Activated CD4-positive, alpha-beta T cell treated with anti-CD3 and anti-CD28 coated beads, Interleukin-2, amount 10 ng/mL, durations not matched to agents 24 days and 14 days (primary cell): ENCODE measurements around the gene LMX1B. TPM values are rescaled to one million over a fixed set of nuclear protein-coding genes. Genes with fewer than 3 reads are reported as not detected.

Experiments used
- DNase-seq: peaks from one replicate; pipeline ENCODE4 v3.0.0; 2022
- H3K27ac Mint-ChIP-seq: one replicate; pipeline ENCODE4 v1.8.0; 2022; ENCODE audit warnings: mild to moderate bottlenecking, mixed read lengths
- H3K27me3 Mint-ChIP-seq: one replicate; pipeline ENCODE4 v1.8.0; 2022; ENCODE audit warnings: mixed read lengths
- H3K36me3 Mint-ChIP-seq: one replicate; pipeline ENCODE4 v1.8.0; 2022; ENCODE audit warnings: low read depth, mild to moderate bottlenecking, mixed read lengths
- H3K4me1 Mint-ChIP-seq: one replicate; pipeline ENCODE4 v1.8.0; 2021; ENCODE audit warnings: mixed read lengths
- H3K4me3 Mint-ChIP-seq: one replicate; pipeline ENCODE4 v1.8.0; 2022; ENCODE audit warnings: mild to moderate bottlenecking, moderate library complexity, mixed read lengths
- H3K9me3 Mint-ChIP-seq: one replicate; pipeline ENCODE4 v1.8.0; 2021; ENCODE audit warnings: mixed read lengths
- intact Hi-C: fragments of 100-400 bp; cut with micrococcal nuclease; formaldehyde crosslinking; loops from one replicate; pipeline ENCODE4 v1.15.1; 2023
- total RNA-seq: library from RNA; stranded (reverse); gene quantifications from 2 replicates; pipeline ENCODE4 v1.2.3, GENCODE V29; 2022

LMX1B gene
- total RNA-seq, 1 donor from 2014 or later, result not detected

DNA sequence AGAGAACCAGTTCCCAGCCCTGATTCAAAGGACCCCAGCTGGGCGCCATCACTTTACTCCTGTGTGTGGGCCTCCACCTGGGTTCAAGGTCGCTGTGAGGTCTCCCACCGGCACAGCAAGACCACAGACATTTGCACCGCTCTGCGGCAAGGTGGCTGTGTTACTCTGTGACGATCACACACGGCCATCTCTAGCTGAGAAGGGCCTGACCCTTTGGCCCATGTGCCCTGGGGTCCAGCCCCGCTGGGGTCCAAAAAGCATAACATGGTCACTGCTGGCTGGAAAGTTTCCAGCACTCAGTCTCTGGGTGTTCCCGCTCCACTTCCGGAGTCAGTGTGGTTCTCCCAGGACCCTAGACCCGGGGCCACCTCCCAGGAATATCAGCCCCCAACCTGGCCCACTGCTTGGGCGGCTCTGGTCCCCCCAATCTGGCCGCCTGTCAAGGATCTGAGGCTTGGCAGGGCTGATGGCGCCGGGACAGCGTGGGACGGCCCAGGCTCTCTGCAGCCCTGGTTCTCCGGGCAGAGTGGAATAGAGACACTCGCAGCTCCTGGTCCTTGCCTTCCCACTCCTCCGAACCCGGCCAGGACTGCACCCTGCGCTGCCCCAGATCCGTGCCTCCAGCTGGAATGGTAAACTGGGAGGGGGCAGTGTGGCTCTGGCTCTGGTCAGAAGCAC, 3.9 kb upstream of the LMX1B start:
- Mint-ChIP-seq H3K9me3 (no peaks in the 10 kb centered on the region), H3K4me1 (peaks cover 13% of the 10 kb centered on the region), H3K4me3 (no peak overlapping the region), H3K27ac (no peak overlapping the region), H3K27me3 (peaks cover 63% of the 10 kb centered on the region), H3K36me3 (peaks cover 3% of the 10 kb centered on the region)
- no peak for DNase-seq
- intact Hi-C loops, result loop anchor here (2.0 to 5.0 kb wide), 2 partner anchors 15 to 67 kb away; no protein-coding TSS in a partner anchor

DNA sequence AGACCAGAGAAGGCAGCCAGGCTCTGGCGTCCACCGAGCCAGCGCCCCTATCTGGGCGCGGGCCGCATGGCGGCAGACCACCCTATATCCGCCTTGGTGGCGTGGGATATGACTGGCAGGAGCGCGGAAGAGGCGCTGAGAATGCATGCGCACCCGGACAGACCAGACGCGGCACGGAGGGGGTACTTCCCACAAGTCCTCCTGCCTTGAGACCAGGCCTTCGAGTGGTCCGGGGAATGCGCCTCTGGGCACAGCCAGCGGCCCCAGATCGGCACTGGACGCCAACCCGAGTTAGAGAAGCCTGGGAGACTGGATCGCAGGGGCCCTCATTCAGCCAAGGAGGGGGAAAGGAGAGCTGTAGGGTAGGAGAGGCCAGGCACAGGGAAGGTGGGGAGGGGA, 2.5 kb upstream of the LMX1B start:
- H3K4me1 Mint-ChIP-seq, result peaks cover 13% of the 10 kb centered on the region
- H3K27me3 Mint-ChIP-seq, result peaks cover 67% of the 10 kb centered on the region
- no peak for DNase-seq
- peak overlapping the region; percentile 63 for H3K27ac Mint-ChIP-seq
- peak overlapping the region; percentile 10 for H3K4me3 Mint-ChIP-seq
- peaks cover 3% of the 10 kb centered on the region for H3K36me3 Mint-ChIP-seq
- intact Hi-C loops, result loop anchor here (1.0 to 5.0 kb wide), 3 partner anchors 14 to 170 kb away; no protein-coding TSS in a partner anchor
- H3K9me3 Mint-ChIP-seq, result no peaks in the 10 kb centered on the region

DNA sequence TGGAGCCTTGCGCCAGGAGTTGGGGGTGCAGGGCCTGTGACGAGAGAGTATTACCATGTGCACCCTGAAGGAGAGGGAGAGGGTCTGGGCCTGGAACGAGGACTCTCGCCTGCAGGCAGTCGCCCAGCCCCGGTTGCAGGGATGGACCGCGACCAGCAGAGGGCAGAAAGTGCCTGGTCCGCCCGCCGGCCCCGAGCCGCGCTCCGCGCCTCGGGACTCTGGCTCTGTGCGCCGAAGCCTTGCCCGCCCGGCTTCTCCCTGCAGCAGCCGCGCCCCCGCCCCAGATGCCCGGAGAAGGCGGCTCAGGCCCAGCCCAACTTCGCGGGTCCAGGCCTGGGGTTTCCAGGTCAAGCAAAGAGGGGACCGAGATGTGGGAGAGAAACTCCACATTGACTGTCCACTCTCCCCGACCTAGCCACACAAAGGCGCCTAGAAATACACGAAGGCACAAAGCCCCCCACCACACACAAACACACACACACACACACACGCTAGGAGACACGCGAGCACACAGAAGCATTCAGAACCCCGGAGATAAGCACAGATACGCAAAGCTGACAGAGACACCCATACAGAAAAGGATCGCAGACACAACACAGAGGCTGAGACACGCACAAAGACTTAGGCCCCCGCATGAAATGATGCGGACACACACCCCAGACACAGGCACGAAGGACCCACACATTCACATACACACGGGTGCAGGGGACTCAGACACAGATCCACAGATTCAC, 2.0 kb upstream of the LMX1B start:
- Mint-ChIP-seq H3K4me1 (peaks cover 13% of the 10 kb centered on the region), H3K4me3 (peak overlapping the region; percentile 18), H3K36me3 (peaks cover 3% of the 10 kb centered on the region), H3K9me3 (no peaks in the 10 kb centered on the region), H3K27me3 (peaks cover 66% of the 10 kb centered on the region), H3K27ac (peak overlapping the region; percentile 63)
- intact Hi-C loops, result loop anchor here (1.0 to 5.0 kb wide), 3 partner anchors 13 to 170 kb away; no protein-coding TSS in a partner anchor
- peak; percentile 91 for DNase-seq

DNA sequence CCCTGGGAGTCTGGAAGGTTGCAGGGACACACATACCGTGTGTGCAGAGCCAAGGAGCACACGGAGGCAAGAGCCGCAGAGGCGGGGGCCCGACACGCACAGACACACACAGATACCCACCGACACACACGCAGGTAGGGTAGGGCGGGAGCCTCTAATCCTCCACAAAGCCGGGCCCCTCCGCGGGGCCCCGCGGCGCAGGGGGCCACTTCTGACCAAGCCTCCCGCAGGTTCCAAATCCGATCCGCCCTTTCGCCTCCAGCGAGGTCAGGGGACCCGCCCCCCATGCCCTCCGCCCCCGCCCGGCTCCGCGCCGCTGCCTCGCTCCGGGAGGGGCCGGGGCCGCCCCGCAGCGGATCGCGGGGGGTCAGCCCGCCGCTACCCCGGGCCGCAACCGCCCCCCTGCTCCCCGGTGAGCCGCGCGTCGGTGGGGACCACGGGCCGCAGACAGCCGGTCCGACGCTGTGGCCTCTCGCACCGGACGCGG, 1.4 kb upstream of the LMX1B start:
- Mint-ChIP-seq H3K27me3 (peaks cover 67% of the 10 kb centered on the region), H3K27ac (peak overlapping the region; percentile 12), H3K4me1 (peaks cover 13% of the 10 kb centered on the region), H3K9me3 (no peaks in the 10 kb centered on the region), H3K36me3 (peaks cover 3% of the 10 kb centered on the region), H3K4me3 (no peak overlapping the region)
- intact Hi-C loops, result loop anchor here (5.0 kb wide), 1 partner anchor 65 kb away; no protein-coding TSS in a partner anchor
- DNase-seq, result no peak

DNA sequence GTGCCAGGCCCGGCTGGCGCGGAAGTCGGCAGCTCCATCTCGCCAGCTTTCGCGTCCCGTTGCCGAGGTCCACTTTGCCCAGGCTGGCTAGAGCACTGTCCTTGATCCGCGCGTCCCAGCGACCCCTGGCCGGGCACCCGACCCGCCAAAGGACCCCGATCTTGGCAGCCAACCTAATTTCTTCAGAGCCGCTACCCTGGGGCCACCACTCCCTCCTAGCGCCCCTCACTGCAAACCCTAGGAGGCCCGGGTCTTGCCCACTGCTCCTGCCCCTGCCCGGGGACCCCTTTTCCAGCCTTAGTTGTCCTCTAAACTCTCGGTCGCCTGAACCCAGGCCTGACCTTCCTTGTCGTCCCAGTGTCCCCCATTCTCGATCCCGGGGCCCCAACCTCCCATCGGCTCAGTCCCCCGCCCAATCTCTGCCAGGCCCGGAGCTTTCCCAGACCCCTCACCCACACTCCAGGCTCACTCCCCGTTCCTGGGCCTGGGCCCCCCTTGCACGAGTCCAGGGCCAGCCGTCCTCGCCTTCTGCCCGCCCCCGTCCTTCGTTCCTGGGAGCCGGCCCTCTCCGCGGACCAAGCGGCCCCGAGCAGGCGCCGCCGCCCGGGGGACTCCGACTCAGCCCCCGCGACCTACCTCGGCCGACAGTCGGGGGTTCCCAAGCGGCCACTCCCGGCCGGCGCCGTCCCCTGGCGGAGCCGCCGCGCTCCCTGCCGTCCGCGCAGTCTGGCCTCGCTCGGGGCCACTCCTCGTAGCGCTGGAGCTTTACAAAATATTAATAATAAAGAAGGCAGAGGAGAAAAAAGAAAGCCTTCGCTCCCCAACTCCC, 701 bp upstream of the LMX1B start:
- DNase-seq, result no peak
- H3K4me3 Mint-ChIP-seq, result no peak overlapping the region
- no peaks in the 10 kb centered on the region for H3K9me3 Mint-ChIP-seq
- H3K36me3 Mint-ChIP-seq, result peaks cover 3% of the 10 kb centered on the region
- H3K27ac Mint-ChIP-seq, result peak overlapping the region; percentile 60
- peaks cover 67% of the 10 kb centered on the region for H3K27me3 Mint-ChIP-seq
- intact Hi-C loops, result loop anchor here (5.0 kb wide), 1 partner anchor 64 kb away; no protein-coding TSS in a partner anchor
- peaks cover 13% of the 10 kb centered on the region for H3K4me1 Mint-ChIP-seq

DNA sequence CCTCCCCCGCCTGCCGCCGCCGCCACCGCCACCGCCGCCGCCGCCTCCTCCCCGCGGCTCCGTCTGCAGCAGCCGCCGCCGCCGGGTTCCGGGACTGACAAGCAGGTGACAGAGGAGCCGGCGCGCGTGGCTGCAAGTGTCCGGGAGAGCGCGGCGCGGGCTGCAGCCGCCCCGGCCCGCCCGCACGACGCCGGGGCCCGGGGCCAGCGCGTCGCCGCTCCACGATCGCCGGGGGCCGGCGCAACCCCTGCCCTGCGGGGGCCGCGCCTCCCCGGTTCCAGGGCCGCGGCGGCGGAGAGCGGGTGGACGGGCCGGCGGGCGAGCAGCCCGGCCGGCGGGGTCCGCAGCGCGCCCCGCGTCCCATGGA, 343 bp downstream of the LMX1B start:
- Mint-ChIP-seq H3K4me3 (no peak overlapping the region), H3K27ac (no peak overlapping the region), H3K4me1 (peaks cover 13% of the 10 kb centered on the region), H3K9me3 (no peaks in the 10 kb centered on the region), H3K36me3 (peaks cover 3% of the 10 kb centered on the region), H3K27me3 (peaks cover 67% of the 10 kb centered on the region)
- intact Hi-C loops, result loop anchor here (5.0 kb wide), 1 partner anchor 63 kb away; no protein-coding TSS in a partner anchor
- DNase-seq, result no peak

DNA sequence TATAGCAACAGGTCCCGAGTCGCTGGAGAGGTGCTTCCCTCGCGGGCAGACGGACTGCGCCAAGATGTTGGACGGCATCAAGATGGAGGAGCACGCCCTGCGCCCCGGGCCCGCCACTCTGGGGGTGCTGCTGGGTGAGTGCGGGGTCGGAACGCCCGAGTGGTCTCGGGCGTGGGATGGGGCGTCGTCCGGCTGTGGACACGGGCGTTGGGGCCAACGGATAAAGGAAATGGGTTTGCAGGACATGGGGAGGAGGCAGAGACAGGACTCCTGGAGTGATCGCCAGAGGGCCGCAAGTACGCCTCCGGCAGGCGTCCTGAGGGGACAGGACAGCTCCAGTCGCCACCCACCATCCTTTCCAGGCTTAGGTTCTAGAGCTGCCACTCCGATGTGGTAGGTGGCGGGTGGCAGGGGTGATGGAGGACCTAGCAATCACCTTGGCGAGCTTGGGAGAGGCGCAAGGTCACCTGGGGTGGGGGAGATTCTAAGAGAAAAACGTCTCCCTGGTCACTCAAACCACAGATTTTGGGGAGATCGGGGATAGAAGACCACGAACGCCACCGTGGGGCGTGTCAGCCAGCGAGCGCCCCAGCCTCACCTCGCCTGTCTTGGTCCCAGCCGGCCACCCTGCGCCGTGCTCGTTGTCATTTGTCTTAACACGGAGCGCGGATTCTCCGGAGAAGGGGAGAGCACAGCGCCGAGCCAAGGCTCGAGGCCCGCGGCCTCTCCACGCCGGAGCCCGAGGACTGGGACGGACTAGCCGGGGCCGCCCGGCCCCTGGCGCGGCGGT, 922 bp downstream of the LMX1B start:
- Mint-ChIP-seq H3K4me3 (peak overlapping the region; percentile 51), H3K27ac (peak overlapping the region; percentile 75), H3K9me3 (no peaks in the 10 kb centered on the region), H3K4me1 (peaks cover 13% of the 10 kb centered on the region), H3K27me3 (peaks cover 67% of the 10 kb centered on the region), H3K36me3 (peaks cover 3% of the 10 kb centered on the region)
- no peak for DNase-seq
- intact Hi-C loops, result loop anchor here (5.0 kb wide), 1 partner anchor 63 kb away; no protein-coding TSS in a partner anchor

DNA sequence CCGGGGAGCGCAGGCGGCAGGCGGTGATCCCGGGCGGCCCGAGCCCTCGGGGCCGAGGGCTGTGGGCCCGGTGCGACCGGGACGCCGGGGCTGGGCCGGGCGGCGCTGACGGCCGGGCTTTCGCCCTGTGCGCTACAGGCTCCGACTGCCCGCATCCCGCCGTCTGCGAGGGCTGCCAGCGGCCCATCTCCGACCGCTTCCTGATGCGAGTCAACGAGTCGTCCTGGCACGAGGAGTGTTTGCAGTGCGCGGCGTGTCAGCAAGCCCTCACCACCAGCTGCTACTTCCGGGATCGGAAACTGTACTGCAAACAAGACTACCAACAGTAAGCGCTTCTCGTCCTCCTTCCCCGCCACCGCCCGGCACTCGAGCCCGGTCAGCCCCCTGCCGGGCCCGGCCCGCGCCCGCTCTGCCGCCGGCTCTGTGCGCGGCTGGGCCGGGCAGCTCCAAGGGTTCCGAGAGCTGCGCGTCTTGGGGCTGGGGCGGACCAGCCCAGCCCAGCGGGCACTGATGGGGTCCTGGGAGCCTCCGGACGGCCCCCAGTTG, 1.6 kb downstream of the LMX1B start:
- intact Hi-C loops, result no loop called here
- Mint-ChIP-seq H3K9me3 (no peaks in the 10 kb centered on the region), H3K27ac (no peak overlapping the region), H3K4me1 (peaks cover 13% of the 10 kb centered on the region), H3K27me3 (peaks cover 68% of the 10 kb centered on the region), H3K4me3 (no peak overlapping the region), H3K36me3 (peaks cover 3% of the 10 kb centered on the region)
- DNase-seq, result peak; percentile 80

DNA sequence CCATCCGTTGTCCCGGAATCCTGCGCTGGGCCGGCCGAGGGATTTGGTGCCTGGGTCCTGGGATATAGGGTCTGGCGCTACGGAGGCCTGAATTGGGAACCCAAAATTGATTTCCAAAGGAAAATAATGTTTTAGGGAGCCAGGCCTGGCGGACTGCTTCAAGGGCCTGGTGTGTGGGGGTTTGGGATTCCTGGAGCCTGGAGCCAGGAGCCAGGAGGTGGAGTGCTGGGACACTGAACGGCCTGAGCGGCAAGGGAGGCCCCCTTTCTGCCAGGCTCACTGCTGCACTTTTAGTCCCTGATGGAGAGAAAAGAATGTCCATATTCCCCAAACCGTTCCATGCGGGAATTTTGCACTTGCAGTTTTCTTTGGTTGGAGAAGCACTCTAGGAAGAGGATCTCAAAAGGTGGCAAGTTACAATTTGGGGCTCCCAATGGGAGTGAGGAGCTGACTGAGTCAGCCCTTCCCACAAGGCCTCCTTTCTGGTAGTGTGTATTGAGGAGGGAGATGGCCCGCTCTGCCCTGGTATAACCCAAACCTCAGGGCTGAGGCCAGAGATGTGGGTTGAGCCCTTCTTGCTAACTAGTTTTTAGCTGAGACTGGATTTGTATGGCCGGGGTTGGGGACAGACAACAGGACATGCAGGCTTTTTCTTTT, 2.2 kb downstream of the LMX1B start:
- Mint-ChIP-seq H3K9me3 (no peaks in the 10 kb centered on the region), H3K27ac (no peak overlapping the region), H3K4me3 (no peak overlapping the region), H3K27me3 (peaks cover 71% of the 10 kb centered on the region), H3K4me1 (peaks cover 13% of the 10 kb centered on the region), H3K36me3 (peaks cover 3% of the 10 kb centered on the region)
- intact Hi-C loops, result no loop called here
- no peak for DNase-seq

DNA sequence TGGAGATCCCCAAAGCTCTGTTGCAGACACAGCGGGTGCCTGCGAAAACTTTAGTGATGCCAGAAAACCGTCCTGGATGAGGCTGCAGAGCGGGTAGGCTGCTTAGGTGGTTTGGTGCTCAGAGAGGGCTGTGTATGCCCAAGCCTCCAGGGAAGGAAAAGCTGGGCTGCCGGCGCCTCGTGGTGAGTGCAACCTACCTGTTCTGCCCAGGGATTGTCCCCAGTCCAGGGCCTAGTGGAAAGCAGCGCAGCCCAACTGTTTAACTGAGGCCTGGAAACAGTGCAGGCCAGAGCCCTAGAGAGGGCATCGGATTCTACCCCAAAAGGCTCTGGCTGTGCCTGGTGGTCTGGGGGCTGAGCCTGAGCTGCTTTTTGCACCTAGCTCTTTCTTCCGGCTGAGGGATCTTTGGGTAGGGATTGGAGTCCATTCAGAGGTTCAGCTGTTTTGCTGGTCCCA, 2.8 kb downstream of the LMX1B start:
- Mint-ChIP-seq H3K4me3 (no peak overlapping the region), H3K4me1 (peaks cover 10% of the 10 kb centered on the region), H3K9me3 (no peaks in the 10 kb centered on the region), H3K36me3 (peaks cover 3% of the 10 kb centered on the region), H3K27ac (no peak overlapping the region), H3K27me3 (peaks cover 70% of the 10 kb centered on the region)
- DNase-seq, result no peak
- intact Hi-C loops, result no loop called here

DNA sequence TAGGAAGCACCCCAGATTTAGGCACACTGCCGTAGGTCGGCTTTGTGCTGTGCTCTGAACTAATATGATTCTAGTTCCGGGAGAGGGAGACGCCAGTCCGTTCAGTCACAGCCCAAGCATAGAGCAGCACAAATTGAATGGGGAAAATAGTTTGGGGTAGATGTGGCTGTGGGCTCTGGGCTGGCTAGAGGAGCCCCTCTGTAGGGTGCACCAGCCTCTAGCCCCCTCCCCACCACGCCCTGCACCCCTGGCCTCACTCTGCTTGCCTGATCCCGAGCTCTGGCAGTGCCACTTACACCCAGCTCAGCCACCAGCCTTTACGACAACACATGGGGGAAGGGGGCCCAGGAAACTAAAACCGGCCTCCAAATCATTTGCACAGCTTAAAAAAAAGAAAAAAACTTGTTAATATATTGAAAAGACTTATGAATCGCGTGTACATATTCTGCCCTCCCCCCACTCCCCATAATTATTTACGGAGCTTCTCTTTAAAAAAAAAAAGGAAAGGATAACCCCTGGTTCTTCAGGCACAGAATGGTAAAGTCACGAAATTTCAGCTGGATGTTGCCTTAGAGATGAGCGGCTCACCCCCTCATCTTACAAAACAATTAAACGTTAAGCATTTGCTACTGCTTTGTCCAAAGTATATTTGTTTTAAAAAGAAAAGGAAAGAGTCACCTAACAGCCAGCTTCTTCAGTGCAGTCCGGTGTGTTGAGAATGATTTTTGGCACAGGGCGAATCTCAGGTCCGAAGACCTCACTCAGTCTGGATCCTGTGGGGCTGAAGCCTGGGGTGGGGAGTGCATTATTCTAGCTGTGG, 3.5 kb downstream of the LMX1B start:
- Mint-ChIP-seq H3K4me1 (peaks cover 5% of the 10 kb centered on the region), H3K27me3 (peaks cover 70% of the 10 kb centered on the region), H3K27ac (no peak overlapping the region), H3K4me3 (no peak overlapping the region), H3K36me3 (no peaks in the 10 kb centered on the region), H3K9me3 (no peaks in the 10 kb centered on the region)
- intact Hi-C loops, result no loop called here
- no peak for DNase-seq

DNA sequence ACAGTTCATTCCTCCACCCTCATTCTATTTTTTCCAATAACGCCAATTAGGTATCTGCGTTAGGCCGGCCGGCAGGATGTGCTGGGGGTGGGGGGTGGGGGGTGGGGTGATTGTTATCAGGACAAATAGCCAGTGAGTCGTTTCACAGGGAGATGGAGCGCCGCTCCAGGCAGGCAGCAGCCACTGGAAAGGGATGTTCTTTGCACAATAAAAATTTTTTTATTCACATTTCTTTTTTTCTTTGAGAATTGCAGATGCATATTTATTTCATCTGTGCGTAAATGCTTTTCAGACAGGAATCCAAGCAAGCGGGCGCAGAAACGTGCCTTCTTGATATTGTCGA, 4.1 kb downstream of the LMX1B start:
- Mint-ChIP-seq H3K4me1 (peaks cover 4% of the 10 kb centered on the region), H3K27ac (no peak overlapping the region), H3K4me3 (no peak overlapping the region), H3K36me3 (no peaks in the 10 kb centered on the region), H3K27me3 (peaks cover 75% of the 10 kb centered on the region), H3K9me3 (no peaks in the 10 kb centered on the region)
- intact Hi-C loops, result no loop called here
- no peak for DNase-seq
